IPS-20b (cell line): Measurements from ENCODE around the gene LAMA5.
A peak's percentile ranks its signal among the peaks of the same experiment; 100 is the strongest.

ENCODE experiments used
- H3K27ac ChIP-seq: one replicate; pipeline ENCODE4 v1.5.1; 2013; ENCODE audit warnings: low read length
- H3K27me3 ChIP-seq: 2 replicates; pipeline ENCODE4 v1.6.1; 2013; ENCODE audit warnings: mild to moderate bottlenecking, low read length, inconsistent platforms; ENCODE audit not compliant: insufficient read depth
- H3K36me3 ChIP-seq: 2 replicates; pipeline ENCODE4 v1.6.1; 2013; ENCODE audit warnings: low read depth, mild to moderate bottlenecking, inconsistent platforms, low read length, moderate library complexity; ENCODE audit not compliant: insufficient read depth
- H3K4me1 ChIP-seq: 2 replicates; pipeline ENCODE4 v1.6.1; 2013; ENCODE audit warnings: mild to moderate bottlenecking, control low read depth, inconsistent platforms, low read length, moderate library complexity; ENCODE audit not compliant: insufficient read depth
- H3K4me3 ChIP-seq: 2 replicates; pipeline ENCODE4 v1.5.1; 2013; ENCODE audit warnings: mild to moderate bottlenecking, low read length, inconsistent platforms
- H3K9ac ChIP-seq: 2 replicates; pipeline ENCODE4 v1.6.1; 2013; ENCODE audit warnings: low read depth, mild to moderate bottlenecking, inconsistent platforms, low read length, moderate library complexity
- H3K9me3 ChIP-seq: 2 replicates; pipeline ENCODE4 v1.6.1; 2013; ENCODE audit warnings: mild to moderate bottlenecking, low read depth, low read length, inconsistent platforms; ENCODE audit not compliant: insufficient read depth

Gene LAMA5

GRCh38 chr20:62365814-62366369, 1.2 kb downstream of the LAMA5 start:
- H3K4me3 ChIP-seq, result peak overlapping the region; percentile 81
- peaks cover 3% of the 10 kb centered on the region; the same call in 1 of the 2 replicates for H3K27me3 ChIP-seq
- peak overlapping the region; percentile 68 for H3K27ac ChIP-seq
- peak overlapping the region; percentile 78 for H3K9ac ChIP-seq
- H3K9me3 ChIP-seq, result no peaks in the 10 kb centered on the region
- peaks cover 53% of the 10 kb centered on the region for H3K4me1 ChIP-seq
- no peaks in the 10 kb centered on the region for H3K36me3 ChIP-seq

- Histone ChIP-seq H3K4me3 (peak overlapping the region; percentile 81), H3K27ac (no peak overlapping the region), H3K4me1 (peaks cover 49% of the 10 kb centered on the region)
These were observed 2.0 kb downstream of the LAMA5 start for GRCh38 chr20:62364911-62365736.

GRCh38 chr20:62363920-62364851, 2.9 kb downstream of the LAMA5 start:
- peaks cover 40% of the 10 kb centered on the region for H3K4me1 ChIP-seq
- peak overlapping the region; percentile 55 for H3K27ac ChIP-seq
- 0 out of 2 replicates have a peak overlapping the region, but pooled peaks have one; percentile 21 for H3K9ac ChIP-seq
- H3K27me3 ChIP-seq, result peaks cover 3% of the 10 kb centered on the region; the same call in 1 of the 2 replicates
- H3K36me3 ChIP-seq, result 0 out of 2 replicates have a peak, but pooled peaks cover 4% of the 10 kb centered on the region
- no peak overlapping the region for H3K4me3 ChIP-seq
- no peaks in the 10 kb centered on the region for H3K9me3 ChIP-seq

More at GRCh38 chr20:62364911-62365736, 2.0 kb downstream of the LAMA5 start:
- no peaks in the 10 kb centered on the region for H3K9me3 ChIP-seq
- H3K27me3 ChIP-seq, result peaks cover 3% of the 10 kb centered on the region; the same call in 1 of the 2 replicates
- no peak overlapping the region for H3K9ac ChIP-seq
- H3K36me3 ChIP-seq, result no peaks in the 10 kb centered on the region

GRCh38 chr20:62362991-62363919, 3.9 kb downstream of the LAMA5 start:
- Histone ChIP-seq H3K27me3 (peaks cover 3% of the 10 kb centered on the region; the same call in 1 of the 2 replicates), H3K4me3 (no peak overlapping the region), H3K36me3 (0 out of 2 replicates have a peak, but pooled peaks cover 10% of the 10 kb centered on the region), H3K4me1 (peaks cover 37% of the 10 kb centered on the region), H3K27ac (peak overlapping the region; percentile 55), H3K9ac (0 out of 2 replicates have a peak overlapping the region, but pooled peaks have one; percentile 21), H3K9me3 (no peaks in the 10 kb centered on the region)

- H3K9ac ChIP-seq, result no peak overlapping the region
- H3K4me3 ChIP-seq, result no peak overlapping the region
- H3K36me3 ChIP-seq, result 0 out of 2 replicates have a peak, but pooled peaks cover 10% of the 10 kb centered on the region
- H3K9me3 ChIP-seq, result no peaks in the 10 kb centered on the region
- H3K4me1 ChIP-seq, result peaks cover 36% of the 10 kb centered on the region
- H3K27me3 ChIP-seq, result no peaks in the 10 kb centered on the region
- H3K27ac ChIP-seq, result no peak overlapping the region
These were observed 4.5 kb downstream of the LAMA5 start for GRCh38 chr20:62362590-62362940.

- Histone ChIP-seq H3K9ac (peak overlapping the region; percentile 75), H3K4me3 (peak overlapping the region; percentile 38; the same call in 1 of the 2 replicates)
These were observed 5.1 kb downstream of the LAMA5 start for GRCh38 chr20:62361799-62362589.

GRCh38 chr20:62360854-62361798, 6.0 kb downstream of the LAMA5 start:
- H3K9ac ChIP-seq, result peak overlapping the region; percentile 75
- H3K27me3 ChIP-seq, result no peaks in the 10 kb centered on the region
- peak overlapping the region; percentile 38; the same call in 1 of the 2 replicates for H3K4me3 ChIP-seq
- no peaks in the 10 kb centered on the region for H3K9me3 ChIP-seq
- peaks cover 36% of the 10 kb centered on the region for H3K4me1 ChIP-seq
- 0 out of 2 replicates have a peak, but pooled peaks cover 10% of the 10 kb centered on the region for H3K36me3 ChIP-seq
- peak overlapping the region; percentile 95 for H3K27ac ChIP-seq

More at GRCh38 chr20:62361799-62362589, 5.1 kb downstream of the LAMA5 start:
- Histone ChIP-seq H3K4me1 (peaks cover 36% of the 10 kb centered on the region), H3K27me3 (no peaks in the 10 kb centered on the region), H3K36me3 (0 out of 2 replicates have a peak, but pooled peaks cover 10% of the 10 kb centered on the region), H3K9me3 (no peaks in the 10 kb centered on the region), H3K27ac (peak overlapping the region; percentile 95)

GRCh38 chr20:62359491-62360121, 7.5 kb downstream of the LAMA5 start:
- Histone ChIP-seq H3K9ac (no peak overlapping the region), H3K9me3 (no peaks in the 10 kb centered on the region), H3K27me3 (no peaks in the 10 kb centered on the region), H3K36me3 (0 out of 2 replicates have a peak, but pooled peaks cover 10% of the 10 kb centered on the region), H3K4me1 (peaks cover 47% of the 10 kb centered on the region), H3K4me3 (no peak overlapping the region), H3K27ac (peak overlapping the region; percentile 36)

- H3K27me3 ChIP-seq, result no peaks in the 10 kb centered on the region
- H3K27ac ChIP-seq, result peak overlapping the region; percentile 94
These were observed 8.0 kb downstream of the LAMA5 start for GRCh38 chr20:62359043-62359490.

More at GRCh38 chr20:62359043-62359490, 8.0 kb downstream of the LAMA5 start:
- Histone ChIP-seq H3K36me3 (0 out of 2 replicates have a peak, but pooled peaks cover 10% of the 10 kb centered on the region), H3K9me3 (no peaks in the 10 kb centered on the region), H3K4me3 (no peak overlapping the region), H3K9ac (peak overlapping the region; percentile 15; the same call in 1 of the 2 replicates), H3K4me1 (peaks cover 45% of the 10 kb centered on the region)
